ENCODE data around the gene PRPF6. TPM values are rescaled to one million over a fixed set of nuclear protein-coding genes. Genes with fewer than 3 reads are reported as not detected.

Gene PRPF6
- total and polyA plus RNA-seq, 4 donors, result 44.9 to 92.4 (median 75.2) TPM

DNA sequence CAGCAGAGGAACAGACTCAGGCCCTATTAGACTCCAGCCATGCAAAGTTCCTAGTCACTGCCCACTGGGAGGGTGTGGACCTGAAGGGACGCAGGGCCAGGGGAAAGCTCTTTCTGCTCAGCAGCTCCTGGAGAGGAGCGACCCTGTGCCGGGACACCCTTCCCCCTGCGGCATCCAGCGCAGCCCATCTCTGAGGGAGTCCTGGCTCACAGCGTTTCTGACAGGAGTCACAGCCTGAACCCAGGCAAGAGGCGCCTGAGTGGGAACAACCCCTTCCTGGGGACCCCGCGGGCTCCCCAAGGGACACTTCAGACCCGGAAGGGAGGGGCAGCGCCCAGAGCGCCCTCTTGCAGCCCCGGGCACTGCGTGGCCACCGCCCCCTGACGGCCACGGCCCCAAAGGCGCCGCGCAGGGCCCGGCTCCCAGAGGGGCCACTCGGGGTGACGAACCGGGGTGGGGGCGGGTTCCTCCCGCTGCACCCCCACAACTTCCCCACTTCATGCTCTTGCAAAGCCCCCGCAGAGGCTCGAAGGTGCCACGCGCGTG lies 25.6 kb upstream of the PRPF6 start:
- Histone ChIP-seq H3K4me3 (ENCODE audit: low read depth, low read length) (peak overlapping the region; percentile 80), H3K27ac (ENCODE audit: low read depth, low read length) (peak overlapping the region; percentile 73), H3K9me3 (ENCODE audit: control insufficient read depth, insufficient read depth, low read length) (no peaks in the 10 kb centered on the region), H3K36me3 (ENCODE audit: control insufficient read depth, insufficient read depth, low read length) (peaks cover 72% of the 10 kb centered on the region), H3K4me1 (ENCODE audit: control insufficient read depth, insufficient read depth, low read length) (peaks cover 59% of the 10 kb centered on the region), H3K27me3 (ENCODE audit: control insufficient read depth, insufficient read depth, low read length) (no peaks in the 10 kb centered on the region)
- DNase-seq (ENCODE audit: low read depth in 4 of 6, low spot score in 6 of 6), result peak in 1 of 6 donors; percentile 20
- WGBS (ENCODE audit: insufficient coverage), result under 1% methylated on average over 31 of the region's 31 CpGs

DNA sequence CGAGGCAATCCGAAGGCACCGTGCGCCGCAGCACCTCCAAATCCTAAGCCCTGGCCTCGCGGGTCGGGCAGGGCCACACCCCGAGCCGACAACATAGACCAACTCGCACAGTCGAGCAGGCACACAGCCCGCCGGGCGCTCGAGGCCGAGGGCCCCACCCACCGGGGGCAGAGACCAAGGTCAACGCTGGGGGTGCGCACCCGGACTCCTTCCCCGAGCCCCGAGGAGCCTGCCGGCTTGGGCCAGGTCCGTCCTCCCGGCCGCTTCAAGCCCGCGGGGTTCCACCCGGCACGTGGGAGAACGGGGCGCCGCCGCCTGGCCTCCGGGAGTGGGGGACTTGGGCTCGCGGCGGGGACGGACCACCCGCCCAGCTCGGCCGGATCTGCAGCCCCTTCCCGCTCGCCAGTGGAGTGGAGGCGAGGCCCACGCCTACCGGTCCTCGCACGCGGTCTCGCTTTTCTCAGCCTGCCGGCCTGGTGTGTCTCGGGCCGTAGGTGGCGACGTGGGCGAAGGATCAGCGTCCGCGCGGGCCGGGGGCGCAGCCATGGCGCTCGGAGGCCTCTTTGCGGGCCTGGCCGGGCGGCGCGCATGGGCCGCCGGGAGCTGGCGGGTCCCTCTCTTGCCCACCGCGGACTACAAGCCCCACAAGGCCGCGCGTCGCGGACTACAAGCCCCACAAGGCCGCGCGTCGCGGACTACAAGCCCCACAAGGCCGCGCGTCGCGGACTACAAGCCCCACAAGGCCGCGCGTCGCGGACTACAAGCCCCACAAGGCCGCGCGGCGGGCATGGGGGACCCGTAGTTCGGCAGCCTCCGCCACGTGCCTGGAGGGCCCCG lies 24.9 kb upstream of the PRPF6 start, which contains the start of gene UCKL1:
Gene UCKL1 (minus strand): TSS at position 590 of the 837 bp plus-strand sequence. CDS start 44 bp downstream, at position 546.
- DNase-seq (ENCODE audit: low read depth in 4 of 6, low spot score in 6 of 6), result peak in 5 of 6 donors; percentile 79 to 97 (median 88)
- H3K27ac ChIP-seq (ENCODE audit: low read depth, low read length), result peak within 1 kb of the TSS; percentile 73
- H3K9me3 ChIP-seq (ENCODE audit: control insufficient read depth, insufficient read depth, low read length), result no peaks in the 10 kb centered on the region
- peaks cover 72% of the 10 kb centered on the region for H3K36me3 ChIP-seq (ENCODE audit: control insufficient read depth, insufficient read depth, low read length)
- H3K4me1 ChIP-seq (ENCODE audit: control insufficient read depth, insufficient read depth, low read length), result peaks cover 52% of the 10 kb centered on the region
- WGBS (ENCODE audit: insufficient coverage), result under 1% methylated on average over 90 of the region's 105 CpGs
- no peaks in the 10 kb centered on the region for H3K27me3 ChIP-seq (ENCODE audit: control insufficient read depth, insufficient read depth, low read length)
- peak within 1 kb of the TSS; percentile 80 for H3K4me3 ChIP-seq (ENCODE audit: low read depth, low read length)

DNA sequence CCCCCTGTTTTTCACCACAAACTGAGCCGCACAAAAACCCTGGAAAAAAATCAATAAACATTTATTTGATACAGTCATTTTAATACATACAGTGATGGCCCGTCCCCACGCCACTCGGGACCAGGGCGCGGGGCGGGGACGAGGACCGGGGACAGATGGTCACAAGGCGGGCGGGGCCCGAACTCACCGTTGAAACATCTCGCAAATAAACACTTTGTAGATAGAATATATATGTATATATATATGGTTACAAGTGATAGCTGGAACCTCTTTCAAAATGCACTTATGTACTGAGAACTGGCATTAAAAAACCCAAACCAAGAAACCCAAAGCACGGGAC lies 24.3 kb upstream of the PRPF6 start:
- H3K36me3 ChIP-seq (ENCODE audit: control insufficient read depth, insufficient read depth, low read length), result peaks cover 72% of the 10 kb centered on the region
- H3K27me3 ChIP-seq (ENCODE audit: control insufficient read depth, insufficient read depth, low read length), result no peaks in the 10 kb centered on the region
- WGBS (ENCODE audit: insufficient coverage), result 0% methylated on average over 9 of the region's 15 CpGs
- peak overlapping the region; percentile 64 for H3K4me3 ChIP-seq (ENCODE audit: low read depth, low read length)
- H3K9me3 ChIP-seq (ENCODE audit: control insufficient read depth, insufficient read depth, low read length), result no peaks in the 10 kb centered on the region
- DNase-seq (ENCODE audit: low read depth in 4 of 6, low spot score in 6 of 6), result no peak
- peaks cover 46% of the 10 kb centered on the region for H3K4me1 ChIP-seq (ENCODE audit: control insufficient read depth, insufficient read depth, low read length)
- peak overlapping the region; percentile 52 for H3K27ac ChIP-seq (ENCODE audit: low read depth, low read length)

DNA sequence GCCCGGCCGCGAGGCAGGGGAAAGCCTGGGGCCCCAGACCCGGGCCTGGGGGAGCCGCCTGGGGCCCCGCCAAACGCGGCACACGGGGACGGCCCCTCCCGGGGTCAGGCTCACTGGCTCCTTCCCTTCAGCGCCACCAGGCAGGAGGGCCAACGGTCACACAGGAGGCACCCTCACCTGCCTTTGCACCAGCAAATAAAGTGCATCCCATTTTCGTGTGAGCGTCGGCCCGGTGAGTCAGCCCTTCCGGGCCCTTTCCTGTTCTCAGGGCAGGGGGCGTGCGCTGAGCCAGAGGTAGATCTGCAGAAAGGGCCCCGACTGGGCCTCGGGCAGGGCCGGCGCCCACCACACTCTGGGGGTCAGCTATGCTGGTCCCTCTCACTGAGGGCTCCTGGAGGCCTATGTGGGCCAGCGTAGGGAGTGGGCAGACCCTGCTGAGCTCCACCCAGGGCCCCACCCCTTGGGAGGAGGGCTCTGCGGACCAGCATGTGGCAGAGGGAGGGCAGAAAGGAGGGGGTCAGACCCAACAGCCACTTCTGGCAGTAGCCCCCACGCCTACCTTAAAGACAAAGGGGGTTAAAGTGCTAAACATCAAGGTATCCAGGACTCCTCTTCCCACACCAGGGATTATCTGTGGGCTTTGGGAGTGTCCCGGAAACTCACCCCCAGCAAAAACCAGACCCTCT lies 23.8 kb upstream of the PRPF6 start:
- Histone ChIP-seq H3K27ac (ENCODE audit: low read depth, low read length) (peak overlapping the region; percentile 52), H3K4me1 (ENCODE audit: control insufficient read depth, insufficient read depth, low read length) (peaks cover 42% of the 10 kb centered on the region), H3K9me3 (ENCODE audit: control insufficient read depth, insufficient read depth, low read length) (no peaks in the 10 kb centered on the region), H3K27me3 (ENCODE audit: control insufficient read depth, insufficient read depth, low read length) (no peaks in the 10 kb centered on the region), H3K36me3 (ENCODE audit: control insufficient read depth, insufficient read depth, low read length) (peaks cover 72% of the 10 kb centered on the region), H3K4me3 (ENCODE audit: low read depth, low read length) (peak overlapping the region; percentile 64)
- WGBS (ENCODE audit: insufficient coverage), result 6% methylated on average over 27 of the region's 28 CpGs
- DNase-seq (ENCODE audit: low read depth in 4 of 6, low spot score in 6 of 6), result peak in 2 of 6 donors; percentile 47 to 70

DNA sequence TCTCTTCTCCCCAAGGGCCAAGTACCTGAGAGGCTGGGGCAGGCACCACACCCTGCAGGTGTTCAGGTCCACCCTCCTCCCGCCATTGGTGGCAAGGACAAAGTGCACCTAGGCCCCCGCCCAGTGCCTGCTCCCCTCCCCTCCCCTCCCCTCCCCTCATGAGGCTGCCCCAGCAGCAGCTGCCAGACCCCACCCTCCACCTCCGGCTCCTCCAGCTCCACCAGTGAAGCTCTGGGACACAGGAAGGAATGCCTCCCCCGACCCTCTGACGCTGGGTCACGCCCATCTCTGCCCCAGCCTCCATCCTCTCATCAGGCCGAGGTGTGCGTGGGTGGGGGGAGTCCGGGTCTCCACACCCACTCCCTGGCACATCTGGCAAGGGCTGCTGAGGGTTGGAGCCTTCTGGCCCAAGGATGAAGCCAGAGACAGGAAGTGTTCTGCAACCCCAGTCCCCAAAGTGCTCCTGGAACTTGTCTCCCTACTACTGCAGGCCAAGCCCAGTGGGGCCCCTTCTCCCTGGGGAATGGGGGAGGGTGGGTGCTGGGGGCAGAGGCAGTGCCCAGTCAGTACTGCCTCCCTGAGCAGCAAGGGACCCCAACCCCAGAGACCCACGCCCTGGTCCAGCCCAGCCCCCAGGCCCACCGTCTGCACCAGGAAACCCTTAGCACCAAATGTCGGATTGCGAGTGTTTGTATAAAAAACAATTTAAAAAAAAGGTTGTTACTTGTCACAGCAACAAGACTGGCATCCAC lies 23.1 kb upstream of the PRPF6 start:
- peaks cover 72% of the 10 kb centered on the region for H3K36me3 ChIP-seq (ENCODE audit: control insufficient read depth, insufficient read depth, low read length)
- no peak overlapping the region for H3K27ac ChIP-seq (ENCODE audit: low read depth, low read length)
- no peaks in the 10 kb centered on the region for H3K9me3 ChIP-seq (ENCODE audit: control insufficient read depth, insufficient read depth, low read length)
- H3K4me1 ChIP-seq (ENCODE audit: control insufficient read depth, insufficient read depth, low read length), result peaks cover 36% of the 10 kb centered on the region
- no peaks in the 10 kb centered on the region for H3K27me3 ChIP-seq (ENCODE audit: control insufficient read depth, insufficient read depth, low read length)
- WGBS (ENCODE audit: insufficient coverage), result 50% methylated on average over 2 of the region's 13 CpGs
- no peak for DNase-seq (ENCODE audit: low read depth in 4 of 6, low spot score in 6 of 6)
- no peak overlapping the region for H3K4me3 ChIP-seq (ENCODE audit: low read depth, low read length)

DNA sequence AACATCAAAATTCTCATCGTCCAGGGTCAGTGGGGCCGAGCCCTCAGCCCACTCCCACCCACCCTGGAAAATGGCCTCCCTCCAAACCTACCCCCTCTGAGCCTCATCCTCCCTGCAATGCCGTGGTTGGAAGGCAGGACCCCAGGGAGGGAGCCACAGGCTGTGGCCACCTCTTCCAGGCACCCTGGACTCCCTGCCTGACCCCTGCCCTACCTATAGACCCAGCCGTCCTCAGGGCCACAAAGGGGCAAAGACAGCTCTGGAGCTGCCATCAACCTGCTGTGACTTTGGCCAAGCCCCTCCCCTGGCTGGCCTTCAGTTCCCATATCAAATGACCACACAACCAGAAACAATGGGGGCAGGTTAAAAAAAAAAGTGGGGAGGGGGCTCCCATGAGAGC lies 22.5 kb upstream of the PRPF6 start:
- Histone ChIP-seq H3K4me1 (ENCODE audit: control insufficient read depth, insufficient read depth, low read length) (peaks cover 36% of the 10 kb centered on the region), H3K27me3 (ENCODE audit: control insufficient read depth, insufficient read depth, low read length) (no peaks in the 10 kb centered on the region), H3K9me3 (ENCODE audit: control insufficient read depth, insufficient read depth, low read length) (no peaks in the 10 kb centered on the region), H3K27ac (ENCODE audit: low read depth, low read length) (no peak overlapping the region), H3K4me3 (ENCODE audit: low read depth, low read length) (no peak overlapping the region), H3K36me3 (ENCODE audit: control insufficient read depth, insufficient read depth, low read length) (peaks cover 76% of the 10 kb centered on the region)
- no peak for DNase-seq (ENCODE audit: low read depth in 4 of 6, low spot score in 6 of 6)
- 59% methylated on average over 4 of the region's 4 CpGs for WGBS (ENCODE audit: insufficient coverage)

DNA sequence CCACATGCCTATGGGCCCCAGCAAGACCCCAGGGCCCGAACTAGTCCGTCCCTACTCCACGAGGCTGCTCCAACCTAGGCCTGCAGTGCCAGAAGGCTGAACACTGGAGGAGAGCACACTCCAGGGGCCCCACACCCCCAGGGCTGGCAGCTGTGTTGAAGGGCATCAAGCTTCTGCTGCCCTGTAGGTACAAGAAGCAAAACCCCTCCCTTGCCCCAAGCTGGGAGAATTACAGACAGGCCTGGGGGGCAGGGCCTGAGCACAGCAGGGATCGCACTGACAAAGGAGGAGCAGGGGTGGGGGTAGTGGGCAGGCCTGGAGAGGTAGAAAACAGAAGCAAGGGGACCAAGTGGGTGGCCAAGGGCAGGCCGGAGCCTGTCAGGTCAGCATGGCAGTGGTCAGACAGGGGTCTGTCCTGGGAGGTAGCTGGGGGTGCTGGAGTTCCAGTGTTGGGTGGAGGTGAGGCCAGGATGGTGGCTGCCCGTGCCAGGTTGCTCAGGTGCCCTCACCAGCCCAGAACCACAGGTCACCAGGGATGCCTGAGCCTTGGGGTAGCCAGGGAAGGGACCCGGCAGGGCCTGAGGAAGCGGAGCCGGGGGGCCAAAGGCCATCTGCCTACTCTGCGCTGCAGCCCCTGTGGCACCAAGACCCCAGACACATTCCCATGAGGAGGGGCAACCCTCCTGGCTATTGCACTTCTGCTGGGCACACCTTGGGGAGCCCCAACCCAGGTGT lies 21.8 kb upstream of the PRPF6 start:
- Histone ChIP-seq H3K4me3 (ENCODE audit: low read depth, low read length) (no peak overlapping the region), H3K4me1 (ENCODE audit: control insufficient read depth, insufficient read depth, low read length) (peaks cover 29% of the 10 kb centered on the region), H3K9me3 (ENCODE audit: control insufficient read depth, insufficient read depth, low read length) (no peaks in the 10 kb centered on the region), H3K27me3 (ENCODE audit: control insufficient read depth, insufficient read depth, low read length) (no peaks in the 10 kb centered on the region), H3K27ac (ENCODE audit: low read depth, low read length) (no peak overlapping the region), H3K36me3 (ENCODE audit: control insufficient read depth, insufficient read depth, low read length) (peaks cover 76% of the 10 kb centered on the region)
- 68% methylated on average over 10 of the region's 10 CpGs for WGBS (ENCODE audit: insufficient coverage)
- no peak for DNase-seq (ENCODE audit: low read depth in 4 of 6, low spot score in 6 of 6)

DNA sequence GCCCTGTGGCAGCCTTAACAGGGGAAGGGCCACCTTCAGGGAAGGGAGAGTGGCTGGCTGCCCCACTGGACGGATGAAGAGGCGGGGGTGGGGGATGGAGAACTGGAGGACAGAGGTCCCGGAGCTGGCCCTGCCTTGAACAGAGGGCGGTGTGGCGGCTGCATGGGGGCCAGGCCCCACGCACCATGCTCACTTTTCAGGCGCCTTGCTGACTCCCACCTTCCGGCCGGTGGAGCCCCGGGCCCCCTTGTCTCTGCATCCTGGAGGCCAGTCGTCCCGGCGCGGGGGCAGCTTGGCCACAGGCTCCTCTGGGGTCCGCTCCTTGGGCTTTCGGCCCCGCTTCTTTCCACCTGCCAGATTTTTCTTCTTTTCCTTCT lies 21.2 kb upstream of the PRPF6 start:
- DNase-seq (ENCODE audit: low read depth in 4 of 6, low spot score in 6 of 6), result no peak
- Histone ChIP-seq H3K4me3 (ENCODE audit: low read depth, low read length) (no peak overlapping the region), H3K9me3 (ENCODE audit: control insufficient read depth, insufficient read depth, low read length) (no peaks in the 10 kb centered on the region), H3K4me1 (ENCODE audit: control insufficient read depth, insufficient read depth, low read length) (peaks cover 24% of the 10 kb centered on the region), H3K36me3 (ENCODE audit: control insufficient read depth, insufficient read depth, low read length) (peaks cover 76% of the 10 kb centered on the region), H3K27me3 (ENCODE audit: control insufficient read depth, insufficient read depth, low read length) (no peaks in the 10 kb centered on the region), H3K27ac (ENCODE audit: low read depth, low read length) (no peak overlapping the region)
- WGBS (ENCODE audit: insufficient coverage), result 87% methylated on average over 16 of the region's 17 CpGs

All from spinal cord (tissue), 10 donors.